ENCODE results near the gene DVL2.
A peak's percentile ranks its signal among the peaks of the same experiment; 100 is the strongest.

DVL2 gene

DNA sequence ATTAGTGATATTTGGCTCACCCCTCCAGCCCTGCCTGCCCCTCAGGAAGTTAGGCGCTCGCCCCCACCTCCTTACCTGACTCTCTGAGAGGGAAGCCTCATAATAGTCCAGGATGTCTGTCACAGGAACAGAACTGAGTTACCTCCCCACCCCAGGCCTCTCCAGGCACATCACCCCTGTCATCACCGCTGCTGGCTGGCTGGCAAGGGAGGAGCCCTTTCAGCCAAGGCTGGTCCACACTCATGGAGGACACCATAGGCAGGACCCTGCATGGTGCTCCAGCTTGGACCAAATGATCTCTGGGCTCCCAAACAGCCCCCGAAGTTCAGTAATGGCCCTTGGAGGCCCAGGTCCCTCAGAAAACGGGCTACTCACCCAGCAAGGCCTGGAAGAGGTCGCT lies 16.2 kb downstream of the DVL2 start:
- DNase-seq: no peak

DNA sequence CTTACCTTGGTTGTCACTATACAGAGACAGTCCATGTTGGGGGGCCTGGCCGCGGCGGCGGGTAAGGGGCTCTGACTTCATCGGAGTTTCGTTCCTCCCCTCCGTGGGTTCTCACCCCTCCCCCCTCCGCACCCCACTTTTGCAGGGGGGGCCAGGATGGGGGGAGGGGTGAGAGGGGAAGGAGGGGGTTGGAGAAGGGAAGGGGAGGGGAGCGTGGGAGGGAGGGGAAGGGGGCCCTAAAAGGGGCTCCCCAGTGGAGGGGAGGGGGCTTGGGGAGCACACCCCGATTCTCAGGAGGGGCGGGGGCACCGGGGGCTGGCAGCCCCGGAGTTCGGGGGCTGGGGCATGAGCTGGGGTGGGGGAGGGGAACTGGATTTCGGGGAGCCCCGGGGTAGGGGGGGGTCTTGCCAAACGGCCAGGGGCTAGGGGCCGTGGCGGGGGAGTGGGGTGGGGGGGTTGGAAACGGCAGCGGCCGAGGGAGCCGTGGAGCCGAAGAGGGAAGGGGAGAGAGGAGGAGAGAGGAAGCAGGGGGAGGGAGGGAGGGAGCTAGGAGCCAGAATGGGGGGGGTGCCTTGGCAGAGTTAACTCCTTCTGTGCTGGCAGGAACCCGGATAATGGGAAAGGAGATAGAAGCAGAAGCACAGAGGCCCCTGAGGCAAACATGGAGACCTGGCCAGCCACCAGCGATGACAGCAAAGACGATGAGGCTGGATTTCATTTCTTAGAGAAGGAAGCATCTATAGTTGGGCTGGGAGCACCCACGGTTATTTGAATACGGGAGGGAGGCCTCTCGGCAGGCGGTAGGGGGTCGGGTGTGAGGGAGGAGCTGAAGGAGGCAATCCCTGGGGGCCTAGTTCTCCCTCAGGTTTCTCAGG lies 17.0 kb downstream of the DVL2 start:
- DNase-seq: peak in 1 of 2 donors; percentile 28

DNA sequence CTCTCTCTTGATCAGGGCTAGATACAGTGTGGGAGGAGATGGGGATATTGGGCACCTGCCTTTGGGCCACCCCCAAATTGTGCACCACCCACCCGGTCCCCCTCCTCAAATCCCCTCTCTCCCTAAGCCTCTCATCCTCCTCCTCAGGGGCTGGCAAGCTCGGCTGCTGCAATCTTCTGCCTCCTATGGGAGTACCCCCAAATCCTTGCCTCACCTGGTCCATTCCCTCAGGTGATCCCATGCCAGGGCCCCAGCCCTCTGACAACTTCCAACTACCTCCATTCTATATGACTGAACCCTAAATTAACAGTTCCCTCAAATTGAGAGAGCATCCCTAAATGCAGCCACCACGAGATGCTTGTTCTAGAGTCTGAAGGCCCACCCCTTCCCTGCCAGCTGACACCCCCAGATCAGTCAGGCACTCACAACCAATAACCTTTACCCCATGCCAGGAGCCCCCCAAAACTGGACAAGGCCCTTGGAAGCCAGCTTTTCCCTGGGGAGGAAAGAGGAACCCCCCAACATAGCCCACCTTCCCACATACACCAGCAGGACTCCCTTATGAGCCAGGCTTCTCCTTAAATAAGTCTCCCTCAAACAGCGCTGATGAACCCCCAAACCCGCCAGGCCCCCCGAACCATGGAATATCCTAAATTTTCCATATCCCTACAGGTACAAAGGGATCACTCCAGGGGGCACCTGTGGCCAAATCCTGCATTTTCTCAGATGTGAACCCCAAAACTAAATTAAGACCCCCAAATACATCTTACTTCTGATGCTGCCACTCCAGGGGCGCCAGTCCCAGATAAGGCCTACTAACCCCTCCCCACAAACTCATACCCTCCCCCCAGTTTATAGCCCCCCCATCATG lies 17.8 kb downstream of the DVL2 start:
- DNase-seq: no peak

DNA sequence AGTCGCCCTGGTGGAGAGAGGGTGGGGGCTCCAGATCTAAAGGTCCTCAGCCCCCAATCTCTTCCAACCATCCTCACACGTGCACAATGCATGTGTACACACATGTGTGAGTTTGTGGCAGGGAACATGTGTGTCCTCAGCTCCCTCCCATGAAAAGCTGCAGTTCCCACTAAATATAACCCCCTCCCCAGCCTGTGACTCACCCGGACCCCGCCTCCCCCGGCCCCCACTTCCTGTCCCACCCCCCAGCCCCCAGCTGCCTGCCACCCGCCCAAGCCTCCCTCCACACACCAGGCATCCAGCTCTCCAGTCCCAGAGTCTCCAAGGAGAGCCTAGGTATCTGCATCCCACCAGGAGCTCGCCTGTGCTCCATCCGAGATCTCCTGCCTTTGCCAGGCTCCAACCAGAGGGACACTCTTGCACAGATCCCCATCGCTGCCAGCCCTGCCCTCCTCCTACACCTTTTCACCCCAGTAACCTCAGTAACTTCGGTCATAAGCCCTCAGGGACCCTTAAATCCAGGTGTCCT lies 18.6 kb downstream of the DVL2 start:
- no peak for DNase-seq

DNA sequence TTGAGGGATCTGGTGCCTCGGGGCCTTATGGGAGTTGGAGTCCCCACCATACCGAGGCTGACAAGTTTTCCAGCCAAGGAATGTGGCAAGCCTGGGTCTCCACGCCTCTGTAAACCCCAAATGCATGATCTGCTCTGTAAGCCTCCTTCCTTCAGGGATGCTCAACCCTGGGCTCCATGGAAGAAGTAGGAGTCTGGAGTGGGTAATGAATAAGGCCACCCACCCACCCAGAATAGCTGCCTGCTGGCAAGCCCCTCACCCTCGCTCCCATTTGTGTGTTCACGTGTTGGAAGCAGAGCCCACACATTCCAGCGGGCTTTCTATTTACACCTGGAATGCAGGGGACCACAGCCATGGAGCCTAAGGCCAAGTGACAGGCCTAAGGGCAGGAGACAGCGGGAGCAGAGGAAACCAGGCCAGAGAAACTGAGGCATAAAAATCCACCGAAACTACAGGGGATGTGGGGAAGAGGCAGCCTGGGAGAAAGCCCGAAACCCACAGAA lies 19.1 kb downstream of the DVL2 start:
- DNase-seq: no peak

DNA sequence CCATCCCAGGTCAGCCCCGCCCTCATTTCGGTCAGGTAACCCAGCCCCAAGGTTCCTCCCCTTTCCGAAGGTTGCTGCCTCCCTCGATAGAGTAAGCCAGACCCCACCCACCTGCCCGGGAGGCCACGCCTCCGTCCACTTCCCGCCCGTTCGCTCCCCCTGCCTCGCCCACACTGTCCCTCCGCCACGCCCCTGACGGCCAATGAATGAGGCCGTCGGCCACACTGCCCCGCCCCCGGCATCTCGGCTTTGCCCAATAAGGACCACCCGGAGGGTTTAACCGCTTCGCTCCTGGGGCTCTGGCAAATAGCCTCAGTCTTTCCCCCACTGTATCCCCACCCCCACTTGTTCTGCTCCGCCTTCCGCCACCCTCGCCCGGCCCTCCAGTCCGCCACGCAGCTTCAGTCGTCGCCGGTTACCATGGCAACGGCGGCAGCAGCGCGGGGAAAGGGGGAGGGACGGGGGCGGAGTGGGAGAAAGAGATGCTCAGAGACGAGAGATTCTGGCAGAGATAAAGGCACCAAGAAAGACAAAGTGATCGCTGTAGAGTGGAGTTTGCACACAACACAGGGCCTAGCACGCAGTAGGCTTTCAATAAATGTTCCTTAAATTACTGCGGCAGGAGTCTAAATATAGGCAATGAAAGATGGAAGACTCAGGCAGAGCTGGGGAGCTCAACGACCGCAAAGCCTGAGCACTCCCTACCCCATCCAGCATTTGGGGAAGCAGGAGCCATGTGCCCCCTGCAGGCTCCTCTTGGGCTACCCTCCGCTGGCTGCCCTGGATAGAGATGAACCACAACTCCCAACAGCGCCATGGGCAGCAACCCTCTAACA lies 19.8 kb downstream of the DVL2 start:
- peak; percentile 99 for DNase-seq

DNA sequence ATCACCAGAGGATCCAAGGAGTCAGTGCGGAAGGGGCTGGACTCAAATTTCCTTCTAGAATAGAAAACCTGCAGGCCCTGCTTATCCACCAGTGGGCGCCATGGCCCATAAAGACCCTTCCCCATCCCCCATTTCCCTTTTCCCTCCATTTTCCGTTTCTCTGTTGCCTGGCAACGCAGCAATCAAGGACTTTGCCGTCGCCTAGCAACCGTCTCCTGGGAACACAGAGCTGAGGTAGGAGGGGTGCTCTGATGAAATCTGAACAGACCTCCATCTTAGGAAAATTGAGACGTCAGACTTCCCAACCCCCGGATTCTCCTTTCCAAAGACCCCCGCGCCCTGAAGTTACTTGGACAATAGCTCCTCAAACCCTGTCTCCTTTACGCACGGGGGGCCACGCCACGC lies 20.4 kb downstream of the DVL2 start:
- DNase-seq: peak; percentile 90

DNA sequence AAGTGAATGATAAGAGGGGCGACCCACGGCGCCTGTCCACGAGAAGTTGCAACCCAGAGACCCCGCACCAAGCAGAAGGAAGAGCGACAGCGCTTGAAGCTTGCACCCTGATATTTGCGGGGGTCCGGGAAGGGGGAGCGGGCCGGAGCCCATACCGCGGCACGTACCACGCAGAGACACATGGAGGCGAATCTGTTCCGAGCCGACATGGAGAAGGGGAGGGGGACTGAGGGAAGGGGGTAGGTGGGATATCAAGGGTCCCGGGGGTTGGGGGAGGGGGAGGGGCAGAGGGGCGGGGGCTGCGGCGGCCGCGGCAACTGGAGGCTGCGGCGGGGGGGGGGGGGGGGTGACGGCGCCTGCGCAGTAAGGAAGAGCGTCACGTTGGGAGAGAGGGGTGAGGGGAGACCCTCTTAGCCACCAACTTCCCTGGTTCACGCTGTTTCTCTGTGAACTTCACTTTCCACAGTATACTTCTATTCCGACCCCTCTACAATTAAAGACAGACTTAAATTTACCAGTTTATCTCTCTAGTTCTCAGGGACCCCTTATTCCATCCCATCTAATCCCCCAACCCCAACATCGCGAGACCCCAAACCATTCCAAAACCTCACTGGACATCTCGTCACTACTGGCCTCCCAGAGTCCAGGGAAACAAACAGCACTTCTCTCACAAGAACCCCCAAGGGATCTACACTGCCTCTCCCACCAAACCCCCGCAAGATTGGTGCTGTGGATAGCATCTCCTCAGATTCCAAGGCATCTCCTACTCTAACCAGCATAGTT lies 22.6 kb downstream of the DVL2 start:
- no peak for DNase-seq

DNA sequence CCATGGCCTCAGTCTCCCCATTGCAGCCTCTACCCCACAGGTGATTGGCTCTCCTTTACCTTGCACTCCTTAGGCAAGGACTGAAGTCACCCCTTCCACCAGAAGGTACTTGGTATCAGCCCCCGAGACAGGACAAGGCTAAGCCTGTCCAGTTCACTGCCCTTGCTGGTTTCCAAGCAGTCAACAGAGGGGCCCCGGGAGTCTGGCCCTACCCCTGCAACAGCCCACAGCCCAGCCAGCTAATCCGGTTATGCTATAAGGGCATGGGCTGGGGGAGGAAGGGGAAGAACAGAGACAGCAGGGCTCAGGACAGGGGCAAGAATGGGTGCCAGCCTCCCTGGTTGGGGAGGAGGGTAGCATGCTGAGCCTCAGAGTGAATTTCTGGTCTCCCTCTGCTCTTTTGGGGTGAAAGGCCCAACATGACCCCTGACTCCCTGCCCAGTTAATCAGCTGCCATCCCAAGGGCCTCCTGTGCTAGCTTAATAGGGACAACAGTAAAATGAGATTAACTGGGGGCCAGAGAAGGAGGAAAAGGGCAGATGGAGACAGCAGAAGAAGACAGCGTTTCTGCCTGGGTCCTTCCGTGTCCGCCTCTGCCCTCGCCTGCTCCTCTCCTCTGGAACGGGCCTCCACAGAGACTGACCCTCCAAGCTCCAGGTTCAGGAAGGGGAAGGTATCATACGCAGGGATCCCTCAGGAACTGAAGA lies 25.4 kb downstream of the DVL2 start:
- DNase-seq: no peak

DNA sequence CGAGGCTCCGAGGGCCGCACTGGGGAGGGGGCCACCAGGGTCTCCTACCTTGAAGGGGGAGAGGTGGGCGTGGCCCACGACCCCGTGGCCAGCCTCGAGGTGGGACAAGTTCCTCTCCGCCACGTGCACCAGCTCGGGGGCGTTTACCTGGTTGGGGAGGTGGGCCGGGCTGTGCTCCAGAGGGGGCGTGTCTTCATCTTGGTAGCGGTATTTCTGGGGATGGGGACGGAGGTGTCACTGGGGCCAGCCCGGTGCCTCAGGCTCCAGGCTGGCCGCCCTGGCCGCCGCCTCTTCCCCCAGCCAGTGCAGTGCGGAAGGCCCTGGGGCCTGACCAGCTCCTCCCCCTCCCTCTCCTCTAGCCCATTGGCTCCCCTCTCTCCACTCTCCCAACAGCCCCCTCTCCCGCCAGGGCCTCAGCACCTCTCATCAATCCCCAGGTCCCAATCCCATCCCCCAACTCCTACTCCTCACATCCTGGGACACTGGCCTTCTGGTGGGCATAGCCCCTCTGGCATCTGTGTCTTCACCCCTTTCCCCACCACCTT lies 26.2 kb downstream of the DVL2 start:
- no peak for DNase-seq

DNA sequence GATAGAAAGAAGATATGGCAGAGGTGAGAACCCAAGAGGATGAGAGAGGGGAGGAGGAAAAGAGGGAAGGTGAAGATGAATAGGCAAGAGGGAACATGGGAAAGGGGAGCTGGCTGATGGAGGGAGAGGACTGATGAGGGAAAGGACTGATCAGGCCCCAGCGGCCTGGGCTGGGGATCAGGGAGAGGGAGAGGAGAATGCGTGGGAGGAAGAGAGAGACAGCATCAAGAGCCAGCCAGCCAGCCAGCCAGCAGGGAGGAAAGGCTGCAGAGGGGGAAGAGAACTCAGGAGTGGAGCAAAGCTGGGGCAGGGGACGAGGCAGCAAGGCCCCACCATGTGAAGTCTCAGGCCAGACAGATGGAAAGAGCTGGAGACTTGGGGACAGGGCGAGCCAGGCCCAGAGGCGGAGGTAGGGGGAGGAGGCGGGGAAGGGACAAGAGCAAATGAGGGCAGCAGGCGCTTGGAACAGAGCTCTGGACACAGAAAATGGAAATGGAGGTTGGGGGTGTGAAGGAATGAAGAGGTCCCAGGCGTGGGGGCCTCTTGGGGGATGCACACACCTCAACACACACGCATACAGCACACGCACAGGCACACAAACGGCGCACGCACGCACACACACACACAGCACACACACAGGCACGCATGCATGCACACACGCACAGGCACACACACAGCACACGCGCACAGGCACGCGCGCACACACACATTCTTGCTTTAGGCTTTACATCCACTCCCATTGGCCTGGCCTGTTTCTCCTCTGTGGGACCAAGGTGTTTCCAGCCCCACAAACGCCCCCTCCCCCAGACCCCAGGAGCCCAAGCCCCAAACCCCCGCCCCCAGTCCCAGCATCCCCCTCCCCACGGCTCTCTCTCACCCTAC lies 27.0 kb downstream of the DVL2 start:
- no peak for DNase-seq

DNA sequence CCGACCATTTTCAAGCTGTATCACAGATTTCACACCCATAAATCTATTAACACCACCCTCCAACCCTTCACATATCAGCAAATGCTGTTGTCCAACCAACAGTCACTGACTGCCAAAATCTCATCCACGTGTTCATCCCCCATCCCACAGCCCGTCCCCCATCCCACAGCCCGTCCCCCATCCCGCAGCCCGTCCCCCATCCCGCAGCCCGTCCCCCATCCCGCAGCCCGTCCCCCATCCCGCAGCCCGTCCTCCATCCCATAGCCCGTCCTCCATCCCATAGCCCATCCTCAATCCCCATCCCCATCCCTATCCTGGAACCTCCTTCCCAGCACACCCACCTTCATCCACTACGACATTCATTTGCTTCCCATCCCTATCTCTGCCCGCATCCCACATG lies 28.8 kb downstream of the DVL2 start:
- no peak for DNase-seq

DNA sequence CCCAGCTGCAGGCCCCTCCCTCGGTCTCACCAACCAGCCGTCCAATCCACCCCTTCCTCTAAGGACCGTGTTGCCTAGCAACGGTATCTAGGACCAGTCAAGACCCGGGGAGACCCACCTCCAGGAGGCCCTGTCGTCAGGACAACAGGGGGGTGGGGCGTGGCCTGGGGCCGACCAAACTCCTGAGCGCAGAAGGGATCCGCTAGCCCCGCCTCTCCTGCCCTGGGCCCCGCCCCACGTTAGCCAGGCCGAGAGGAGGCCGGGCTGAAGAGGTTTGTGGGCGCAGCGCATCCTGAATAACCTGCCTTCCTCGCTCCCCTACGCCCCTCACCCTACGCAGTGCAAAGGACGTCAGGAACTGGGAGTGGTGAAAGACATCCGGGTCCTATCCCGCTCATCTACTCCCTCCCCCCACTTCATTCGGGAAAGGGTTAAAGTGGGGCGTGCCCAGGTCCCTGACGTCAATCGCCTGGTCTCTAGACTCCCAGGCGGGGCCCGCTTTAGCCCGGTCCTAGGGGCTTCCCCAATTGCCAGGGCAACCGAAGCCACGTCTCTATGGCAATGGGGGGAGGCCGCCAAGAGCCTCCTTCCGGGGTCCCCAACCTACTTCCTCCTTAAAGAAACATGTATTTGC lies 29.4 kb downstream of the DVL2 start:
- DNase-seq: peak; percentile 99

DNA sequence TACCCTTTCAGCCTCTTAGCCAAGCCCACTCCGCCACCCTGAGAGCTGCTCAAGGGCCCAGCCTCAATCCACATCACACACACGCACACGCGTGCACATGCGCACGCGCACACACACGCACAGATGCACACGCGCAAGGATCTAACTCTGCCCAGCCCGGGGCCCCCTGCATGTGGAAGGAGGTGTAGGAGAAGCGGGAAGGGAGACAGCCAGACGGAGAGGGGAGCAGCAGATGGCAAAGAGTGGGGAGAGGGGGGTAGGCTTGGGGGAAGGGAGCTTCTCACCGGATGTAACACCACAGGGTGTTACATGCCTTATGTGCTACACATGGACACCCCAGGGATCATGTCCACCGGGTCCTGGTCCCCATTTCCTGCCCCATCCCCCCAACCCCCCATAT lies 30.0 kb downstream of the DVL2 start:
- no peak for DNase-seq

DNA sequence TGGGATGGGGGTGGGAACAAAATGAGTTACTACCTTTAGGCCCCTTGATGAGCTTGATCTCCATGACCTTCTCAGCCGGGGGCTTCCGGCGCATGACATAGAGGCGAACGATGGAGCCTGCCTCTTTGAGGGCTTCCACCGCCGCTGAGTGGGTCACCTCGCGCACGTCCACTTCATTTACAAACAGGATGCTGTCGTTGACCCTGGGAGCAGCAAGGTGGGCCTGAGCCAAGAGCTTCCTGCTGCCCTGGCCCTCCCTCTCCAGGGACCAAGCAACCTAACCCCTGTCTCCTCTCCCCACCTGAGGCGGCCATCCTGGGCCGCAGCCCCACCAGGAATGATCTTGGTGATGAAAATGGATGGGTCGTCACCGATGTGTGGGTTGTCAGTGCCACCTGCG lies 30.9 kb downstream of the DVL2 start:
- no peak for DNase-seq

DNA sequence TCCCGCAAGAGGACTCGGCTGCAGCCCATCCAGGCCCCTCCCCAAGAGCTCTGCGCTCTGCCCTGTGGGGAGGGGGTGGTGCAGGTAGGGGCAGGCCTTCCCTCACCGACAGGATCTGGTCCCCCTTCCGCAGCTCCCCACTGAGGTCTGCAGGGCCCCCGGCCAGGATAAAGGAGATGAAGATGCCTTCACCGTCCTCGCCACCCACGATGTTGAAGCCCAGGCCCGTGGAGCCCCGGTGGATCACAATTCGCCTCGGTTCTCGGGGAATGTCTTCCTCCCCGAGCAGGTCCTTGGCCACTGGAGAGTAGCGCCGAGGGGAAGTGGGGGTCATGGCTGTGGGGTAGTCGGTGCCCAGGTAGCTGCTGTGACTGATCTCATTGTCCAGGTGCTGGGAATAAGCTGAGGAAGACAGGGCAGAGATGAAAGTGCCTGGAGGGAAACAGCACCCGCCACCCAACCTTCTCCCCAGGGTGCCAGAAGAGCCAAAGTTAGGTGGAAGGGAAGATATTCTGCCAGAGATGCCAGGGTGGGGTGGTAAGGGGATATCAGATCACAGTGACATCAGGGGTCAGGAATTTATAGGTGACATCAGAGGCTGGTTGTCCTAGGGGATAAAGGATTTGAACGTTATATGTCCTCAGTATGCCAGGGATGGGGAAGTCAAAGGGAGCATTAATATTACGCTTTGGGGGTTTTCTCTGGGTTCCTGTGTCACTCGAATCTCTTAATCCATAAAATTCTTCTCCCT lies 37.5 kb downstream of the DVL2 start:
- DNase-seq: no peak

DNA sequence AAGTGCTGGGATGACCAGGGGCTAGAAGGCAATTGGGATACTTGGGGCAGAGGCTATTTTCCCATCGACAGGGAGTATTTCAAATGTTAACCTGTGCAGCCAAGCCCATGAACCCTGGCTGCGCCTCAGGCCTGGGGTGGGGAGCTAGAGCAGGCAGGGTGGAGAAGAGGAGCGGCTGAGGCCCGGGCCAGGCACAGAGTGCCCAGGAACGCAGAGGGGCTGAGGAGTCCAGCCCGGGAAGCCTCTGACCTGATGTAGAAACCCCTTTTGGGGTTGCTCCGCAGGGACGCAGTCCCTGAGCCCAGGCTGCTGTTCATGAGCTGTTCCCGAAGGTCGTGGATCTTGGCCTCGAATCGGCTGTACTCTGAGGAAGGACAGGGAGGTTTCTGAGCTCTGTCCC lies 38.3 kb downstream of the DVL2 start:
- no peak for DNase-seq

DNA sequence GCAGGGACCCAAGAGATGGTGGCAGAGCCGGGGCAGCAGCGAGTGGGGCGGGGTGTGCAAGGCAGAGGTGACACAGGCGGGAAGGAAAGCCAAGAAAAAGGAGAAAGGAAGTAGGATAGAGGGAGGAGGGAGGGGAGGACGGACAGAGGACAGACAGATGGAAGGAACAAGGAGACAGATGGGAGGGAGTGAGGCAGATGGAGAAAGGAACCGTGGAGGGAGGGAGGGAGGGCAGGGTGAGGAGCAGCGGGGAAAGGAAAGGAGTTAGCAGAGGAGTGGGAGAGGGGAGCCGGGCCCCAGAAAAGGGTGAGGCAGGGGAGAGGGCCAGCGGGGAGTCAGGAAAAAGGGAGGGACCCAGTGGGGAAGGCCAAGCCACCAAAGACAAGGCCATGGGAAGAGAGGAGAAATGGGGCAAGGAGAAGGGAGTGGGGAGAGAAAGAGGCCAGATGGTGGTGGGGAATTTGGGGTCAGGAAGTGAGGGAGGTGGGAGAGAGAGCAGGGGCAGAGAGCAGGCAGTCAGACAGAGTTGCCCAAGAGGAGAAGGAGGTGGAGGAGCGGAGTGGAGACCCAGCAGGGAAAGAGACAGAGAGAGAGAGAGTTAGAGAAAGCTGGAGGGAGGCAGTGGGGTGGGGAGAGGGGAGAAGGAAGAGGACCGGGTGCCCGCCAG lies 41.9 kb downstream of the DVL2 start:
- DNase-seq: no peak

Data from CD4-positive, alpha-beta T cell treated with Interleukin-1 beta for 1 hour (primary cell).